Measurements from ENCODE around the gene AMBRA1. TPM values are rescaled to one million over a fixed set of nuclear protein-coding genes. Genes with fewer than 3 reads are reported as not detected.

The AMBRA1 gene
- total RNA-seq, 1 donor from 2014 or later: 11.3 TPM

GRCh38 chr11:46393759-46394158, 200.1 kb downstream of the AMBRA1 start:
- no peak for FAIRE-seq
- no peak for DNase-seq (ENCODE audit: low read depth)

GRCh38 chr11:46393231-46393616, 200.6 kb downstream of the AMBRA1 start:
- TF ChIP-seq, protein P1, sequence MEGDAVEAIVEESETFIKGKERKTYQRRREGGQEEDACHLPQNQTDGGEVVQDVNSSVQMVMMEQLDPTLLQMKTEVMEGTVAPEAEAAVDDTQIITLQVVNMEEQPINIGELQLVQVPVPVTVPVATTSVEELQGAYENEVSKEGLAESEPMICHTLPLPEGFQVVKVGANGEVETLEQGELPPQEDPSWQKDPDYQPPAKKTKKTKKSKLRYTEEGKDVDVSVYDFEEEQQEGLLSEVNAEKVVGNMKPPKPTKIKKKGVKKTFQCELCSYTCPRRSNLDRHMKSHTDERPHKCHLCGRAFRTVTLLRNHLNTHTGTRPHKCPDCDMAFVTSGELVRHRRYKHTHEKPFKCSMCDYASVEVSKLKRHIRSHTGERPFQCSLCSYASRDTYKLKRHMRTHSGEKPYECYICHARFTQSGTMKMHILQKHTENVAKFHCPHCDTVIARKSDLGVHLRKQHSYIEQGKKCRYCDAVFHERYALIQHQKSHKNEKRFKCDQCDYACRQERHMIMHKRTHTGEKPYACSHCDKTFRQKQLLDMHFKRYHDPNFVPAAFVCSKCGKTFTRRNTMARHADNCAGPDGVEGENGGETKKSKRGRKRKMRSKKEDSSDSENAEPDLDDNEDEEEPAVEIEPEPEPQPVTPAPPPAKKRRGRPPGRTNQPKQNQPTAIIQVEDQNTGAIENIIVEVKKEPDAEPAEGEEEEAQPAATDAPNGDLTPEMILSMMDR (IDR thresholded peaks at IDR 0.05; ENCODE audit: insufficient read depth, low read length, severe bottlenecking): no peak
- H3K36me3 ChIP-seq (ENCODE audit: control insufficient read depth, insufficient read depth, low read length): peaks cover 4% of the 10 kb centered on the region
- H3K27me3 ChIP-seq (ENCODE audit: control insufficient read depth, insufficient read depth, low read length): peaks cover 21% of the 10 kb centered on the region
- DNase-seq (ENCODE audit: low read depth) (no peak), FAIRE-seq (no peak)
- no peak overlapping the region for H3K4me3 ChIP-seq (ENCODE audit: low read depth, low read length)

More at GRCh38 chr11:46393759-46394158, 200.1 kb downstream of the AMBRA1 start:
- peaks cover 4% of the 10 kb centered on the region for H3K36me3 ChIP-seq (ENCODE audit: control insufficient read depth, insufficient read depth, low read length)
- H3K4me3 ChIP-seq (ENCODE audit: low read depth, low read length): no peak overlapping the region
- peaks cover 18% of the 10 kb centered on the region for H3K27me3 ChIP-seq (ENCODE audit: control insufficient read depth, insufficient read depth, low read length)
- TF ChIP-seq, protein P1 (IDR thresholded peaks at IDR 0.05; ENCODE audit: insufficient read depth, low read length, severe bottlenecking): no peak

- no peak for FAIRE-seq
- Histone ChIP-seq H3K4me3 (ENCODE audit: low read depth, low read length) (peak overlapping the region; percentile 29), H3K36me3 (ENCODE audit: control insufficient read depth, insufficient read depth, low read length) (peaks cover 3% of the 10 kb centered on the region), H3K27me3 (ENCODE audit: control insufficient read depth, insufficient read depth, low read length) (peaks cover 26% of the 10 kb centered on the region)
- peak; percentile 42 for DNase-seq (ENCODE audit: low read depth)
- TF ChIP-seq, protein P1 (IDR thresholded peaks at IDR 0.05; ENCODE audit: insufficient read depth, low read length, severe bottlenecking): no peak
Measured at GRCh38 chr11:46392421-46393230, 201.2 kb downstream of the AMBRA1 start.

GRCh38 chr11:46391578-46392420, 202.0 kb downstream of the AMBRA1 start, which contains the start of gene CHRM4:
Gene CHRM4, minus strand, starts transcription at chr11:46391776. Its CDS starts 5,219 bp downstream, at chr11:46386557.
- FAIRE-seq: no peak

GRCh38 chr11:46391186-46391577, 202.6 kb downstream of the AMBRA1 start:
- DNase-seq (ENCODE audit: low read depth): no peak
- FAIRE-seq: no peak
- H3K36me3 ChIP-seq (ENCODE audit: control insufficient read depth, insufficient read depth, low read length): no peaks in the 10 kb centered on the region
- H3K27me3 ChIP-seq (ENCODE audit: control insufficient read depth, insufficient read depth, low read length): peaks cover 28% of the 10 kb centered on the region
- TF ChIP-seq, protein P1 (IDR thresholded peaks at IDR 0.05; ENCODE audit: insufficient read depth, low read length, severe bottlenecking): no peak
- no peak overlapping the region for H3K4me3 ChIP-seq (ENCODE audit: low read depth, low read length)

More at GRCh38 chr11:46391578-46392420, 202.0 kb downstream of the AMBRA1 start, which contains the start of gene CHRM4:
- DNase-seq (ENCODE audit: low read depth): no peak
- Histone ChIP-seq H3K4me3 (ENCODE audit: low read depth, low read length) (peak within 1 kb of the TSS; percentile 29), H3K27me3 (ENCODE audit: control insufficient read depth, insufficient read depth, low read length) (peaks cover 28% of the 10 kb centered on the region), H3K36me3 (ENCODE audit: control insufficient read depth, insufficient read depth, low read length) (no peaks in the 10 kb centered on the region)
- TF ChIP-seq, protein P1 (IDR thresholded peaks at IDR 0.05; ENCODE audit: insufficient read depth, low read length, severe bottlenecking): peak; percentile 31
